Nucleus accumbens (tissue), 56 donors: Measurements from ENCODE around the gene ARSA.
A peak's percentile ranks its signal among the peaks of the same experiment; 100 is the strongest.

Source experiments
- DNase-seq, 56 donors: peaks; one replicate each; lab custom pipeline; 2025; lab: John Stamatoyannopoulos, UW

ARSA gene

GRCh38 chr22:50583294-50583861 lies 44.6 kb downstream of the ARSA start:
- peak in 1 of 56 donors; percentile 50 for DNase-seq

GRCh38 chr22:50582493-50583293 lies 45.3 kb downstream of the ARSA start, which contains the start of gene CHKB:
Gene CHKB, minus strand, starts transcription at chr22:50582849. Its CDS starts 68 bp downstream, at chr22:50582781.
- DNase-seq, result peak; percentile 81 to 99 (median 97)

- DNase-seq, result peak in 11 of 56 donors; percentile 32 to 64 (median 58)
Measured at GRCh38 chr22:50581950-50582492, 45.9 kb downstream of the ARSA start.

- DNase-seq, result peak in 3 of 56 donors; percentile 21 to 32 (median 30)
Measured at GRCh38 chr22:50581031-50581949, 46.7 kb downstream of the ARSA start.

- DNase-seq, result no peak
Measured at GRCh38 chr22:50579752-50580151, 48.2 kb downstream of the ARSA start.

GRCh38 chr22:50578776-50579310 lies 49.1 kb downstream of the ARSA start:
- no peak for DNase-seq

- DNase-seq, result no peak
Measured at GRCh38 chr22:50577987-50578775, 49.8 kb downstream of the ARSA start, which contains the start of gene CPT1B. Gene CPT1B, minus strand, starts transcription at chr22:50578427. Its CDS starts 512 bp downstream, at chr22:50577915.

- no peak for DNase-seq
Measured at GRCh38 chr22:50577697-50577986, 50.3 kb downstream of the ARSA start.

- DNase-seq, result no peak
Measured at GRCh38 chr22:50576806-50577696, 50.9 kb downstream of the ARSA start.

- DNase-seq, result no peak
Measured at GRCh38 chr22:50576070-50576469, 51.9 kb downstream of the ARSA start.

- no peak for DNase-seq
Measured at GRCh38 chr22:50575426-50575941, 52.5 kb downstream of the ARSA start.
